CD4-positive, alpha-beta T cell (primary cell): ENCODE results near the gene CCR9. TPM values are rescaled to one million over a fixed set of nuclear protein-coding genes. Genes with fewer than 3 reads are reported as not detected.

Experiments used
- ATAC-seq: fragments of 200-7000 bp; cut with Tn5 transposase; one replicate; pipeline ENCODE4 v1.10.0; 2022; ENCODE audit warnings: mild to moderate bottlenecking; ENCODE audit not compliant: poor library complexity
- CTCF ChIA-PET: fragments of 350-600 bp; sonication (Branson Sonifier 250); formaldehyde crosslinking; loops from one replicate; lab custom pipeline; 2021; ENCODE audit warnings: antibody characterized with exemption, inconsistent platforms; lab: Charles Lee
- POLR2A ChIA-PET: fragments of 350-600 bp; sonication (Branson Sonifier 250); formaldehyde crosslinking; loops from one replicate; lab custom pipeline; 2021; ENCODE audit warnings: antibody characterized with exemption, inconsistent platforms; lab: Charles Lee
- DNase-seq, 14 experiments: peaks; one replicate each; pipeline ENCODE4 v3.0.0-alpha.2; 2013 to 2020; ENCODE audit warnings: mixed read lengths in 2 of 14
- H3K27ac ChIP-seq, 2 donors: one replicate each; pipeline versions ENCODE4 v1.5.1 to v1.7.0; 2013; ENCODE audit warnings: low read length in 2 of 2, low read depth in 1 of 2, mild to moderate bottlenecking in 1 of 2
- H3K27me3 ChIP-seq, 2 experiments: 1 replicate in 1 of 2; 2 replicates in 1 of 2; pipeline versions ENCODE4 v1.6.1 to v1.7.0; 2013; ENCODE audit warnings: low read length in 2 of 2, control low read depth in 1 of 2, mild to moderate bottlenecking in 1 of 2, moderate library complexity in 1 of 2; ENCODE audit not compliant: insufficient read depth in 2 of 2, control insufficient read depth in 1 of 2
- H3K36me3 ChIP-seq: one replicate; pipeline ENCODE4 v1.6.1; 2013; ENCODE audit warnings: low read length, control low read depth; ENCODE audit not compliant: insufficient read depth
- H3K4me1 ChIP-seq: one replicate; pipeline ENCODE4 v1.6.1; 2013; ENCODE audit warnings: low read length, control low read depth; ENCODE audit not compliant: insufficient read depth
- H3K4me3 ChIP-seq: one replicate; pipeline ENCODE4 v1.5.1; 2013; ENCODE audit warnings: mild to moderate bottlenecking, low read length, moderate library complexity
- H3K9me3 ChIP-seq, 2 experiments: 1 replicate in 1 of 2; 2 replicates in 1 of 2; pipeline versions ENCODE4 v1.6.1 to v1.7.0; 2013; ENCODE audit warnings: low read length in 2 of 2, mild to moderate bottlenecking in 2 of 2, control low read depth in 1 of 2, moderate library complexity in 1 of 2; ENCODE audit not compliant: control insufficient read depth in 1 of 2, insufficient read depth in 1 of 2
- H3K27ac Mint-ChIP-seq: one replicate; pipeline ENCODE4 v1.8.0; 2020; ENCODE audit warnings: mixed read lengths
- H3K27me3 Mint-ChIP-seq: one replicate; pipeline ENCODE4 v1.8.0; 2021; ENCODE audit warnings: mixed read lengths
- H3K36me3 Mint-ChIP-seq: one replicate; pipeline ENCODE4 v1.8.0; 2021; ENCODE audit warnings: low read depth, mixed read lengths
- H3K4me1 Mint-ChIP-seq: one replicate; pipeline ENCODE4 v1.8.0; 2021; ENCODE audit warnings: low read depth, mixed read lengths
- H3K4me3 Mint-ChIP-seq: one replicate; pipeline ENCODE4 v1.8.0; 2020; ENCODE audit warnings: mild to moderate bottlenecking, mixed read lengths
- H3K9me3 Mint-ChIP-seq: one replicate; pipeline ENCODE4 v1.8.0; 2020; ENCODE audit warnings: mixed read lengths
- intact Hi-C, 2 experiments: fragments of 100-400 bp; cut with DNase I in 1 of 2; cut with micrococcal nuclease in 1 of 2; formaldehyde crosslinking; loops; one replicate each; pipeline versions ENCODE4 v1.15.1 to v1.9.0; 2023 to 2025; cut with DNase I, micrococcal nuclease
- total RNA-seq, 174 experiments: library from RNA in 2 of 174; stranded (reverse) in 2 of 174; gene quantifications; one replicate each; pipeline ENCODE4 v1.2.3 and lab custom pipeline; 2021 to 2026
- TF ChIP-seq, protein P1 (sequence below): fragments of 200-600 bp; IDR thresholded peaks from one replicate; pipeline ENCODE4 v1.8.0; 2022; ENCODE audit warnings: antibody characterized with exemption, mild to moderate bottlenecking

Gene CCR9
- total RNA-seq, 2 experiments from 2014 or later: 6.5 to 7.4 TPM

DNA sequence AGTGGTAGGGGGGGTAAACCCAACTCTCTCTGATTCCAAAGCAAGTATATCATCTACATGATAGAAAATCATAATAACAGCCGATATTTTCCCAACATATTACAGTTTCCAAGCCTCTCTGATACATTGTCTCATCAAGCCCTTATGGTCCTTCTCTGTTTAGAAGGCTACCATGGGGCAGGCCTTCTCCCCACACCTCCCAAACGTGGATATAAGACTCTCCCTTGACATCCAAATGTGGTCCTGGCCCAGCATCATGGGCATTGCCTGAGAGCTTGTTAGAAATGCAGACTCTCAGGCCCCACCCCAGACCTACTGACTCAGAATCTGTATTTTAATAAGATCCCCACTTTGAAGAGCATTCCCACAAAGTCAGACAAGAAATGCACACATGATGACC, 17.7 kb upstream of the CCR9 start:
- H3K4me1 Mint-ChIP-seq: peaks cover 75% of the 10 kb centered on the region
- intact Hi-C loops: no loop called here
- no peak overlapping the region for H3K27ac ChIP-seq
- DNase-seq (no peak), ATAC-seq (no peak)
- TF ChIP-seq, protein P1, sequence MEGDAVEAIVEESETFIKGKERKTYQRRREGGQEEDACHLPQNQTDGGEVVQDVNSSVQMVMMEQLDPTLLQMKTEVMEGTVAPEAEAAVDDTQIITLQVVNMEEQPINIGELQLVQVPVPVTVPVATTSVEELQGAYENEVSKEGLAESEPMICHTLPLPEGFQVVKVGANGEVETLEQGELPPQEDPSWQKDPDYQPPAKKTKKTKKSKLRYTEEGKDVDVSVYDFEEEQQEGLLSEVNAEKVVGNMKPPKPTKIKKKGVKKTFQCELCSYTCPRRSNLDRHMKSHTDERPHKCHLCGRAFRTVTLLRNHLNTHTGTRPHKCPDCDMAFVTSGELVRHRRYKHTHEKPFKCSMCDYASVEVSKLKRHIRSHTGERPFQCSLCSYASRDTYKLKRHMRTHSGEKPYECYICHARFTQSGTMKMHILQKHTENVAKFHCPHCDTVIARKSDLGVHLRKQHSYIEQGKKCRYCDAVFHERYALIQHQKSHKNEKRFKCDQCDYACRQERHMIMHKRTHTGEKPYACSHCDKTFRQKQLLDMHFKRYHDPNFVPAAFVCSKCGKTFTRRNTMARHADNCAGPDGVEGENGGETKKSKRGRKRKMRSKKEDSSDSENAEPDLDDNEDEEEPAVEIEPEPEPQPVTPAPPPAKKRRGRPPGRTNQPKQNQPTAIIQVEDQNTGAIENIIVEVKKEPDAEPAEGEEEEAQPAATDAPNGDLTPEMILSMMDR: no peak
- H3K4me3 Mint-ChIP-seq: peak overlapping the region; percentile 43
- H3K36me3 ChIP-seq: no peaks in the 10 kb centered on the region
- ChIA-PET POLR2A (interaction anchor here (3.9 kb wide), 1 partner anchor 27 kb away, joined by 24 read pairs; the partner anchor contains the start of gene LZTFL1), CTCF (interaction anchor here (1.0 kb wide), 1 partner anchor 210 kb away, joined by 3 read pairs; no protein-coding TSS in a partner anchor)
- peaks cover 0 to under 1% of the 10 kb centered on the region in 2 experiments for H3K9me3 ChIP-seq
- peak overlapping the region; percentile 34 for H3K27ac Mint-ChIP-seq
- peaks cover 7% of the 10 kb centered on the region for H3K27me3 Mint-ChIP-seq
- no peak overlapping the region for H3K4me3 ChIP-seq
- peaks cover 0 to 4% of the 10 kb centered on the region in 2 experiments for H3K27me3 ChIP-seq
- H3K9me3 Mint-ChIP-seq: peaks cover 1% of the 10 kb centered on the region
- no peaks in the 10 kb centered on the region for H3K36me3 Mint-ChIP-seq
- peaks cover 39% of the 10 kb centered on the region for H3K4me1 ChIP-seq

DNA sequence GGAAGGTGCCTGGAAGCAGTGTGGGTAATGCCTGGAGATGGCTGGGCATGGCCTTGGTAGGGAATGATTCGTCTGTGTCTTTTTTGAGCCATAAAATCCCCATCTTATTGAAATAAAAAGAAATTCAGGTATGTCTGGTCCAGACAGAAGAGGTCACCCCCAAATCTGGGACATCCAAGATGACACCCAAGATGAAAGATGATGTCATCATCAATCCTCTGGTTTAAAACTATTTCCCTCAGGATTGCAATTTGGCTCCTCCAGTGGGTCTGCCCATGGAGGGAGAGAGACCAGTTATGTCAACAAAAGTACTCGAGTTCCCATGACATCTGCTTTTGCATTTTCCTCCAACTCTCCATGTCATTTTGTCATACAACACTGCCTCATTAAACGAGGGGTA, 16.7 kb upstream of the CCR9 start:
- peaks cover 72% of the 10 kb centered on the region for H3K4me1 Mint-ChIP-seq
- Histone ChIP-seq H3K9me3 (no peaks in the 10 kb centered on the region), H3K27me3 (peaks cover 0 to 3% of the 10 kb centered on the region in 2 experiments), H3K27ac (no peak overlapping the region), H3K4me1 (peaks cover 39% of the 10 kb centered on the region), H3K4me3 (no peak overlapping the region), H3K36me3 (no peaks in the 10 kb centered on the region)
- ChIA-PET POLR2A (interaction anchor here (0.6 to 3.9 kb wide), 7 partner anchors 8 to 193 kb away, joined by 3 to 24 read pairs (median 4); partner anchors contain the start of gene LZTFL1), CTCF (no interaction called here)
- peak overlapping the region; percentile 38 for H3K4me3 Mint-ChIP-seq
- TF ChIP-seq, protein P1: no peak
- ATAC-seq (no peak), DNase-seq (no peak)
- H3K9me3 Mint-ChIP-seq: peaks cover 4% of the 10 kb centered on the region
- intact Hi-C loops: loop anchor here (1.0 to 5.0 kb wide), 4 partner anchors 23 to 48 kb away; partner anchors contain the start of gene LZTFL1 (in 1 of the 2)
- no peaks in the 10 kb centered on the region for H3K36me3 Mint-ChIP-seq
- H3K27me3 Mint-ChIP-seq: peaks cover 7% of the 10 kb centered on the region
- peak overlapping the region; percentile 34 for H3K27ac Mint-ChIP-seq

DNA sequence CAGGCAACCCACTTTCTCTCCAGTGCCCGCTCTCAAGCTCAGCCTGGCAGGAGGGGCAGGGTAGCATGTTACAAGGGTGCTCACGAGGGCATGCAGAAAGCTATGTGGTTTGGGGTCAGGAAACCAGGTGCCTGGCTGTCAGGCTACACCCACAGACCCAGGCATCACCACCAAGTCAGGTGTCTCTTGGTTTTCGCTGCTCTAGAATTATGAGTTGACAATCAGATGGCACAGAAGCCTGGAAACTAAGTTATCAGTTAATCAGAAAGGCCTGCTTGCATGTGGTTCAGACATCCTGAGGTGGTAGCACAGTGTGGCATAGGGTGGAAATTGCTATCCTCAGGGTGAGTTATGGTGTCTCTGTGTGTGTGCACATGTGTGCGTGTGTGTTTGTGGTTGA, 16.2 kb upstream of the CCR9 start:
- Mint-ChIP-seq H3K36me3 (no peaks in the 10 kb centered on the region), H3K9me3 (peaks cover 4% of the 10 kb centered on the region), H3K27ac (peak overlapping the region; percentile 34), H3K4me1 (peaks cover 69% of the 10 kb centered on the region), H3K4me3 (peak overlapping the region; percentile 1), H3K27me3 (peaks cover 3% of the 10 kb centered on the region)
- POLR2A ChIA-PET: interaction anchor here (0.6 to 3.9 kb wide), 7 partner anchors 9 to 193 kb away, joined by 3 to 24 read pairs (median 4); partner anchors contain the start of gene LZTFL1
- TF ChIP-seq, protein P1: no peak
- Histone ChIP-seq H3K9me3 (no peaks in the 10 kb centered on the region), H3K36me3 (no peaks in the 10 kb centered on the region), H3K4me1 (peaks cover 35% of the 10 kb centered on the region), H3K4me3 (no peak overlapping the region), H3K27ac (no peak overlapping the region), H3K27me3 (peaks cover 0 to 3% of the 10 kb centered on the region in 2 experiments)
- peak; percentile 51 to 93 (median 64) for DNase-seq
- peak; percentile 90 for ATAC-seq
- intact Hi-C loops: loop anchor here (1.0 to 5.0 kb wide), 4 partner anchors 22 to 47 kb away; partner anchors contain the start of gene LZTFL1 (in 1 of the 2)
- CTCF ChIA-PET: no interaction called here
